ENCODE results near the gene PIGM. TPM values are rescaled to one million over a fixed set of nuclear protein-coding genes. Genes with fewer than 3 reads are reported as not detected.

The PIGM gene
- total RNA-seq, 1 donor from 2014 or later: 2.3 TPM

GRCh38 chr1:160028426-160028825 lies 3.4 kb downstream of the PIGM start:
- no peak for DNase-seq (ENCODE audit: low spot score)
- intact Hi-C loops (cut with DNase I): no loop called here

GRCh38 chr1:160025314-160025713 lies 6.5 kb downstream of the PIGM start:
- no peak for DNase-seq (ENCODE audit: low spot score)
- intact Hi-C loops (cut with DNase I): no loop called here

- DNase-seq (ENCODE audit: low spot score): no peak
- intact Hi-C loops (cut with DNase I): no loop called here
Observed at GRCh38 chr1:160024195-160024905, 7.4 kb downstream of the PIGM start.

- intact Hi-C loops (cut with DNase I): no loop called here
- DNase-seq (ENCODE audit: low spot score): no peak
Observed at GRCh38 chr1:160022330-160023310, 9.2 kb downstream of the PIGM start.

DNA sequence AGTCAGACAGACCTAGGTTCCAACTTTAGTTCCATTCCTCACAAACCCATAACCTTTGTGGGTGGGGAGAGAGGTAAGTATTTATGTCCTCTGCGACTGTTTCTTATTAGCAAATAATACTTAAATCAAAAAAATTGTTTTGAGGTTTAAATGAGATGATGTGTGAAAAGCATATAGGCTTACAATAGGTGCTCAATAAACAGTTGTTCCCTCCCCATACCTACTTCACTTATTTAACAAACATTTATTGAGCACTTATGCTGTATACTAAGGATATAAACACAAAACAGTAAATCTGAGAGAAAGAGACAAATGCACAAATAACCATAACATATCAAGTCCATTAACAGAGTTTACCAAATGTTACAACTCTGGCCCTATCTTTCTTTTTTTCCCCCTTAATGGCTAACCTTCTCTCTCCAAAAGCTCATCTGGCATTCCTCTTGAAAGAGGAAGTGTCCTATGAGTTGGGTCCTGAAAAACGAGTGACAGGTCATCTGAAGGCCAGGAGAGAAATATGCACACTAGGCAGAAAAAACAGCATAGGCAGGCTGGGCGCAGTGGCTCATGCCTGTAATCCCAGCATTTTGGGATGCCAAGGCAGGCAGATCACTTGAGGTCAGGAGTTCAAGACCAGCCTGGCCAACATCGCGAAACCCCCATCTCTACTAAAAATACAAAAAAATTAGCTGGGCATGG lies 10.3 kb downstream of the PIGM start:
- no peak for DNase-seq (ENCODE audit: low spot score)
- intact Hi-C loops (cut with DNase I): no loop called here

- intact Hi-C loops (cut with DNase I): no loop called here
- DNase-seq (ENCODE audit: low spot score): no peak
Observed at GRCh38 chr1:160020196-160020595, 11.6 kb downstream of the PIGM start.

GRCh38 chr1:160018900-160019299 lies 12.9 kb downstream of the PIGM start:
- no peak for DNase-seq (ENCODE audit: low spot score)
- intact Hi-C loops (cut with DNase I): no loop called here

DNA sequence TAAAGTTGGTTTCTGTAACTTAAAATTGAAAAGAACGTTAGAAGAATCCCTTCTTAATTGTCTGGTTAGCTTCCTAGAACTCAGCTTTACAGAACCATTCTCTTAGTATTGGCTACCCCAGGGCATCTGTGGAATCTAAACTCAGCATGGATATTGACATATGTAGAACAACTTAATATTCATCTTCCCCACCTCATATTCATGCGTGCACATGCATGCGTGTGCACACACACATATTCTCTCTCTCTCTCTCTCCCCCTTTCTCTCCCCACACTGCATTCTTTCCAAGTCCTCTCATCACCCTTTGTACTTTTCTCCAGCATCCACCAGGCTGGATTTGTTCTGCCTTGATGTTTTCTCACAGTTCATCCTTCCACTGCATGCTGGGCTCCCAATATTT lies 13.4 kb downstream of the PIGM start:
- intact Hi-C loops (cut with DNase I): no loop called here
- DNase-seq (ENCODE audit: low spot score): no peak

GRCh38 chr1:160017592-160017991 lies 14.2 kb downstream of the PIGM start:
- intact Hi-C loops (cut with DNase I): no loop called here
- no peak for DNase-seq (ENCODE audit: low spot score)

DNA sequence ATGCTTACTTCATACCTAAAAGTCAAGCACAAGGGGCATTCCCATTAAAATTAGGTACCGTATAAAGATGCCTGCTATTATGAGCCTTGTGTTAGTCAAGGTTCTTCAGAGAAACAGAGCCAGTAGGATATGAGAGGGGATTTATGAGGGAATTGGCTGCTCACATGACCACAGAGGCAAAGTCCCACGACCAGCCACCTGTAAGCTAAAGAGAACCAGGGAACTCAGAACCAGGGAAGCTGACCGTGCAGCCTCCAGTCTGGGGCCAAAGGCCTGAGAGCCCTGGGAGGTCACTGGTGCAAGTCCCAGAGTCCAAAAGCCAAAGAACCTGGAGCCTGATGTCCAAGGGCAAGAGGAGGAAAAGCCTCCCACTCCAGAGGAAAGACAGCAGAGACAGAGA lies 20.0 kb downstream of the PIGM start:
- DNase-seq (ENCODE audit: low spot score): no peak
- intact Hi-C loops (cut with DNase I): no loop called here

DNA sequence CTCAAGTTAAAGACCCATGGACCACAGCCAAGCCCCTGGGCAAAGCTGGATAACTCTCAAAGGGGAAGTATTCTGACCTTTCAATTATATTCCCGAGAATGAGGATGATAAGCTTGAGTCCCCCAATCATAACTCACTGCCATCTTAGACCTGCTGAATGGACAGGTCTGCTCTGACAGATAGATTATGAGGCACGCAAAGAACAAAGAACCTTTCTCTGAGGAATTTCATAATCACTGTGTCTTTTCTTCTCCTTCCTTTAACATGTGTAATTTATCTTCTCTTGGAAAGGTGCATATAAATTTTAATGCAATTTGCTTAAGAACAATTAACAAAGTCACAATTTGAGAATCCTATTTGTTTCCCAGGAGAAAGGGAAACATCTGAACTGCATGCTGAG lies 22.0 kb downstream of the PIGM start:
- intact Hi-C loops (cut with DNase I): loop anchor here (5.0 kb wide), 1 partner anchor 212 kb away; no protein-coding TSS in a partner anchor
- DNase-seq (ENCODE audit: low spot score): no peak

DNA sequence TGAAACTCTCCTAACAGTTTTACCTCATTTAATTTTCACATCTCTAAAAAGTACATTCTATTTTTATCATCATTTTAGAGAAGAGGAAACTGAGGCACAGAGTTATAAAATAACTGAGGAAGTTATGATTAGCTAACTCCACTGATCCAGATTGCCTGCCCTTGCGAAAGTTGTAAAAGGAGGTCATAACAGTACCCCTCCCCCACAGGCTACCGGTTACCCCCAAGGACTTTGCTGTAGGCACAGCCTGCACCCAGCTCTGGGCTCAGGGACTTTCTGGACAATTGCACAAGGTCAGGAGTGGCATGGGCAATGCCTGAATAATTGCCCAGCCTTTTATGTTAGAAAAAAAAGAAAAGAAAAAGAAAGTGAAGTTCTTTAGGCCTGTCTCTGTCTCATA lies 22.7 kb downstream of the PIGM start:
- intact Hi-C loops (cut with DNase I): loop anchor here (5.0 kb wide), 1 partner anchor 212 kb away; no protein-coding TSS in a partner anchor
- no peak for DNase-seq (ENCODE audit: low spot score)

DNA sequence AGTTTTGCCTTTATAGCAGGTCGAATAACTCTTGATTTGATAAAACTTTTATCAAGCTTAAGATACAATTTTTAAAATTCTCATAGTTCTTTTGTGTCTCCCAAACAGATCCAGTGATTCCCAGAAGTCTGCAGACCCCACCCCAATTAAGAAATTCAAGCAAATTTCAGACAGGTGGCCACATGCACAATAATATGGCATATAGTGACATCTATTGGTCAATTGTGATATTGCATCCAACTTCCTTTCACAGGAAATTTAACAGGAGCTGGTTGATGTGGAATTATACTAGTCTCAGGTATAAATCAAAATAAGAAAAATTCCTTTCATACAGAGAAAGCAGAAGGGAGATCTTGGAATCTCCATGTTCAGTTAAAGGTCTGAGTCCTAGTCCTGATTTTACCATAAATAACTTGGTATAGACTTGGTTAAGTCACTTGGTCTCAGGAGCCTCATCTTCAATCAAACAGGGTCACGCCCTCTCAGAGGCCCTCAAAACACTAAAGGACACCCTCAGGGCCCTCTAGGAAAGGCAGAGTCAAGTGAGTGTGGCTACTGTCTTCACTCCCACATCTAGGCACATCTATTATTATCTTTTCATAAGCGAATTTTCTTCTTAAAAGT lies 24.1 kb downstream of the PIGM start:
- DNase-seq (ENCODE audit: low spot score): no peak
- intact Hi-C loops (cut with DNase I): loop anchor here (2.0 to 5.0 kb wide), 2 partner anchors 63 to 210 kb away; partner anchors contain the start of gene IGSF9

- intact Hi-C loops (cut with DNase I): loop anchor here (1.0 to 5.0 kb wide), 3 partner anchors 62 to 209 kb away; partner anchors contain the start of gene IGSF9
- DNase-seq (ENCODE audit: low spot score): no peak
Observed at GRCh38 chr1:160006312-160006940, 25.4 kb downstream of the PIGM start.

GRCh38 chr1:160005070-160005469 lies 26.7 kb downstream of the PIGM start:
- intact Hi-C loops (cut with DNase I): loop anchor here (5.0 kb wide), 1 partner anchor 208 kb away; no protein-coding TSS in a partner anchor
- no peak for DNase-seq (ENCODE audit: low spot score)

GRCh38 chr1:160004425-160004824 lies 27.4 kb downstream of the PIGM start:
- no peak for DNase-seq (ENCODE audit: low spot score)
- intact Hi-C loops (cut with DNase I): no loop called here

DNA sequence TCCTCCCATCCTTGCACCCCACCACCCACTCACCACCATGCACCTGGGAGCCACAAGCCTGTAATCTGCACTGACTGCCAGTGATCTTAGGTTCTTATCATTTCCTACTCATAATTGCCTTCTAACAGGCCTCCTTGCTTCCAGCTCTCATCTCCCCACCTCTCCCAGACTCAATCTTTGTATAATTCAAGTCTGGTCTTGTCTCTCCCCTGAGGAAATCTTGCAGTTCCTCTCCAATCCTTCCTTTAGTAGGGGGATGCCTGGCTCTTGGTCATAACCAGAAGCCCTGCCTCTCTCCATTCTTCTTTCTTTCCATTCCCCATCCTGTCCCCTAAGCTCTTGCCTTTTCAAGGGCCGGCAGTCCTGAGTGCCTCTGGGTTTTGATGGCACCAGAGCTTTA lies 27.8 kb downstream of the PIGM start:
- intact Hi-C loops (cut with DNase I): no loop called here
- DNase-seq (ENCODE audit: low spot score): no peak

GRCh38 chr1:160001440-160001839 lies 30.4 kb downstream of the PIGM start:
- no peak for DNase-seq (ENCODE audit: low spot score)
- intact Hi-C loops (cut with DNase I): no loop called here

GRCh38 chr1:159999204-159999603 lies 32.6 kb downstream of the PIGM start:
- intact Hi-C loops (cut with DNase I): no loop called here
- DNase-seq (ENCODE audit: low spot score): no peak
